PC-3 (cell line): ENCODE data around the gene NOXA1. TPM values are rescaled to one million over a fixed set of nuclear protein-coding genes. Genes with fewer than 3 reads are reported as not detected.
"Not testable (repeated sequence)": the region's sequence is repeated elsewhere in the genome, so short reads cannot be mapped to it uniquely, and the experiment has no call there.

ENCODE experiments used
- ATAC-seq: fragments of 200-7000 bp; cut with Tn5 transposase; 2 replicates; pipeline ENCODE4 v1.9.1; 2020; ENCODE audit warnings: mild to moderate bottlenecking, moderate library complexity
- BruUV-seq: library from RNA; stranded (reverse); fragments of 400-500 nt; replicated peaks from 2 replicates; lab custom pipeline; 2021; lab: Mats Ljungman, UMichigan
- CTCF ChIA-PET: fragments of 300-600 bp; sonication (Branson Sonifier 250); formaldehyde crosslinking; loops from one replicate; lab custom pipeline; 2022; ENCODE audit warnings: antibody characterized with exemption; lab: Charles Lee
- POLR2A ChIA-PET: fragments of 300-600 bp; sonication (Branson Sonifier 250); formaldehyde crosslinking; loops from one replicate; lab custom pipeline; 2022; ENCODE audit warnings: antibody characterized with exemption; ENCODE audit not compliant: unreplicated experiment; lab: Charles Lee
- DNase-seq: peaks from one replicate; pipeline ENCODE4 v3.0.0-alpha.2; 2015
- H2AFZ ChIP-seq: fragments of 300-600 bp; sonication (generic); 2 replicates; pipeline ENCODE4 v1.6.0; 2016; ENCODE audit warnings: antibody characterized with exemption, low read length
- H3F3A ChIP-seq: fragments of 300-600 bp; sonication (generic); one replicate; pipeline ENCODE4 v1.6.0; 2017; ENCODE audit warnings: antibody characterized with exemption, low read length, control low read depth, mild to moderate bottlenecking; ENCODE audit not compliant: unreplicated experiment
- H3K27ac ChIP-seq: fragments of 300-600 bp; sonication (generic); 2 replicates; pipeline ENCODE4 v1.5.1; 2016; ENCODE audit warnings: mild to moderate bottlenecking, low read length
- H3K27me3 ChIP-seq: fragments of 300-600 bp; sonication (generic); 2 replicates; pipeline ENCODE4 v1.6.1; 2016; ENCODE audit warnings: low read length, mixed read lengths
- H3K36me3 ChIP-seq: fragments of 300-600 bp; sonication (generic); 2 replicates; pipeline ENCODE4 v1.6.1; 2016; ENCODE audit warnings: low read depth, mixed run types, low read length, mixed read lengths
- H3K4me1 ChIP-seq: fragments of 300-600 bp; sonication (generic); 2 replicates; pipeline ENCODE4 v1.5.1; 2016; ENCODE audit warnings: low read length; ENCODE audit not compliant: insufficient read depth
- H3K4me2 ChIP-seq: fragments of 300-600 bp; sonication (generic); 2 replicates; pipeline ENCODE4 v1.6.0; 2016; ENCODE audit warnings: low read length
- H3K4me3 ChIP-seq: fragments of 300-600 bp; sonication (generic); 2 replicates; pipeline ENCODE4 v1.5.1; 2016; ENCODE audit warnings: mild to moderate bottlenecking, low read length, mixed read lengths
- H3K79me2 ChIP-seq: fragments of 300-600 bp; sonication (generic); 2 replicates; pipeline ENCODE4 v1.6.1; 2017; ENCODE audit warnings: low read length, mixed read lengths
- H3K9ac ChIP-seq: fragments of 300-600 bp; sonication (generic); 2 replicates; pipeline ENCODE4 v1.6.0; 2016; ENCODE audit warnings: mild to moderate bottlenecking, low read length
- H3K9me2 ChIP-seq: fragments of 300-600 bp; sonication (generic); replicated peaks from 2 replicates; pipeline ENCODE4 v1.6.1; 2016; ENCODE audit warnings: mixed run types, low read length, mixed read lengths
- H3K9me3 ChIP-seq: fragments of 300-600 bp; sonication (generic); 2 replicates; pipeline ENCODE4 v1.6.1; 2016; ENCODE audit warnings: low read length, mixed read lengths
- H4K20me1 ChIP-seq: fragments of 300-600 bp; sonication (generic); 2 replicates; pipeline ENCODE4 v1.6.1; 2016; ENCODE audit warnings: low read length, mixed read lengths
- CTCF ChIP-seq: fragments of 300-600 bp; sonication (generic); conservative IDR thresholded peaks from 2 replicates; pipeline ENCODE4 v1.5.1; 2017; ENCODE audit warnings: antibody characterized with exemption, low read depth, mild to moderate bottlenecking, low read length
- EZH2 ChIP-seq: fragments of 300-600 bp; sonication (generic); IDR thresholded peaks from one replicate; pipeline ENCODE4 v1.6.1; 2017; ENCODE audit warnings: antibody characterized with exemption, mild to moderate bottlenecking, low read length; ENCODE audit not compliant: unreplicated experiment
- EZH2phosphoT487 ChIP-seq: fragments of 300-600 bp; sonication (generic); IDR thresholded peaks from 2 replicates; pipeline ENCODE4 v1.6.1; 2018; ENCODE audit warnings: mild to moderate bottlenecking, antibody characterized with exemption, low read length, borderline replicate concordance
- intact Hi-C: fragments of 100-400 bp; cut with micrococcal nuclease; formaldehyde crosslinking; loops from 2 replicates; pipeline ENCODE4 v1.9.0; 2023
- total RNA-seq: library from RNA; depleted of rRNA; stranded (reverse); fragments of >200 nt; gene quantifications from 2 replicates; pipeline ENCODE4 v1.2.3, GENCODE V29; 2014

Gene NOXA1
- total RNA-seq, 1 experiment from 2014 or later = 0.51 TPM

GRCh38 chr9:137465720-137466388 lies 42.7 kb downstream of the NOXA1 start:
- H3K36me3 ChIP-seq = no peaks in the 10 kb centered on the region
- ChIA-PET POLR2A (no interaction called here), CTCF (no interaction called here)
- no peaks in the 10 kb centered on the region for H3F3A ChIP-seq
- H3K4me1 ChIP-seq = no peaks in the 10 kb centered on the region
- H3K4me3 ChIP-seq = no peak overlapping the region
- H3K79me2 ChIP-seq = no peaks in the 10 kb centered on the region
- H3K9ac ChIP-seq = no peak overlapping the region
- H3K27ac ChIP-seq = no peak overlapping the region
- H3K9me3 ChIP-seq = no peaks in the 10 kb centered on the region
- no peaks in the 10 kb centered on the region for H4K20me1 ChIP-seq
- no peaks in the 10 kb centered on the region for H3K9me2 ChIP-seq
- TF ChIP-seq EZH2 (no peak), CTCF (no peak), EZH2phosphoT487 (no peak)
- intact Hi-C loops = no loop called here
- no peaks in the 10 kb centered on the region for H3K27me3 ChIP-seq
- no peak for DNase-seq
- no peak overlapping the region for H2AFZ ChIP-seq
- no peak overlapping the region for H3K4me2 ChIP-seq
- no peak for ATAC-seq
- BruUV-seq = no TSS peak

GRCh38 chr9:137466389-137467085 lies 43.3 kb downstream of the NOXA1 start:
- H3K9me3 ChIP-seq, DNase-seq, H3K4me1 ChIP-seq, H3K79me2 ChIP-seq, H3K9ac ChIP-seq, POLR2A ChIA-PET, H3K4me2 ChIP-seq, H4K20me1 ChIP-seq, ATAC-seq, BruUV-seq, CTCF ChIA-PET, H3K27me3 ChIP-seq, intact Hi-C loops, H3F3A ChIP-seq, H3K4me3 ChIP-seq, H3K9me2 ChIP-seq, H2AFZ ChIP-seq, H3K27ac ChIP-seq, H3K36me3 ChIP-seq: not testable (repeated sequence)

GRCh38 chr9:137467161-137467581 lies 44.0 kb downstream of the NOXA1 start:
- intact Hi-C loops = no loop called here
- H3K27ac ChIP-seq = no peak overlapping the region
- no peaks in the 10 kb centered on the region for H3K9me3 ChIP-seq
- H3F3A ChIP-seq = no peaks in the 10 kb centered on the region
- no peak overlapping the region for H3K9ac ChIP-seq
- H2AFZ ChIP-seq = no peak overlapping the region
- no peaks in the 10 kb centered on the region for H4K20me1 ChIP-seq
- ChIA-PET POLR2A (no interaction called here), CTCF (no interaction called here)
- no peak overlapping the region for H3K4me2 ChIP-seq
- no peak for TF ChIP-seq EZH2phosphoT487
- no peak for TF ChIP-seq EZH2
- TF ChIP-seq CTCF = no peak
- BruUV-seq = no TSS peak
- DNase-seq (no peak), ATAC-seq (no peak)
- H3K9me2 ChIP-seq = no peaks in the 10 kb centered on the region
- H3K4me1 ChIP-seq = no peaks in the 10 kb centered on the region
- no peak overlapping the region for H3K4me3 ChIP-seq
- no peaks in the 10 kb centered on the region for H3K27me3 ChIP-seq
- H3K36me3 ChIP-seq = no peaks in the 10 kb centered on the region
- H3K79me2 ChIP-seq = no peaks in the 10 kb centered on the region
